ENCODE results near the gene ABCA8. TPM values are rescaled to one million over a fixed set of nuclear protein-coding genes. Genes with fewer than 3 reads are reported as not detected.

Gene ABCA8
- total and polyA plus RNA-seq, 9 donors = 12.7 to 31.6 (median 26.6) TPM

DNA sequence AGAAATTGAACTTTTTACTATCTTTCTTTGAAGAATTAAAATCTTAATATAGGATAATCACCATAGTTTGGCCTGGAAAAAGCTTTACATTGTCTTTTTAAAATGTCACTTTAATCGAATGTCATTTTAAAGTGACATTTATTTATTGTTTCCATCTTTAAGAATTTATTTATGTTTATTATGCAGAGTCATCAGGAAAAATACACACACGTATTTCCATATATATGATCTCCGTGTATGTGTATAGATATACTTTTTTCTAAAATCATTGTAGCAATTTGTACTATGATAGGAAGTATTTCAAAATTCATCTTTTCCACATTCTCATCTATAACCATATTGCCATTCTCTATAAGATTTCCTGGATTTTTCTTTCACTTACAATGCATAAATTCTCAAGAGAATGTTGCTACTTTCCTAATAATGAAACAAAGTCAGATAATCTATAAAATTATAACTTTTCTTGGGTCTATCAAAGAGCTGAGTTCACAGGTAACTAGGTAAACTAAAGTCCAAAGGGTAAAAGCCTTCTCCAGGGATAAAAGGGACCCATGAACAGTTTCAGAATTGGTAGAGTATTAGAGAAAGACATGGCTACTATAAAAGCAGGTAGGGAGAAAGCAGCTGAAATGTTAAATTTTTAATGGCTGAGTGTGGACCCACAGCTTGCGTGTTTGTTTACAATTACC is 11.9 kb downstream of the ABCA8 start:
- Histone ChIP-seq H3K27me3 (ENCODE audit: control insufficient read depth, insufficient read depth, low read length) (no peaks in the 10 kb centered on the region), H3K4me1 (ENCODE audit: control insufficient read depth, insufficient read depth, low read length) (no peaks in the 10 kb centered on the region), H3K27ac (ENCODE audit: low read length) (no peak overlapping the region), H3K4me3 (ENCODE audit: low read length) (no peak overlapping the region), H3K9me3 (replicated peaks; ENCODE audit: control insufficient read depth, low read depth, low read length) (no peaks in the 10 kb centered on the region), H3K36me3 (ENCODE audit: control insufficient read depth, insufficient read depth, low read length) (no peaks in the 10 kb centered on the region)
- no peak for DNase-seq
- no CpG with 5 or more reads among the region's 4 CpGs for WGBS (ENCODE audit: insufficient coverage)

DNA sequence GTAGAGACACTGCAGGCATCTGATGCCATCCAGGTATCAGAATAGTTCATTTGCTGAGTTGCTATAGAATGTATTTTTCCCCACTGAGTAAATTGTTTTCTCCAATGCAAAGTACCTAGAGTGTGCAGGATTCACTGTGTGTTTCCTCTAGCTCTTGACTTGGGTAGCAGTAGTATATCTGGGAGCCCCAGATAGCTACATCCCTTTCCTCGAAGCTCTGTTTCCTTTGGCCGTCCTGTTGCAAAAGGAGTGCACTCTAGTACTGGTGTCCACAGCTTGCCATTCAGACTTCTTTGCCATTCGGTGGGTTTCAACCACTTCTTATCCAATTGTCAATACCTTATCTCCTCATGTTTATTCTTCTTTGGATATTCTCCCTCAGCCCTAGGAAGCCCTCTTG is 12.8 kb downstream of the ABCA8 start:
- H3K27me3 ChIP-seq (ENCODE audit: control insufficient read depth, insufficient read depth, low read length) = no peaks in the 10 kb centered on the region
- 87% methylated on average over 3 of the region's 3 CpGs for WGBS (ENCODE audit: insufficient coverage)
- H3K9me3 ChIP-seq (replicated peaks; ENCODE audit: control insufficient read depth, low read depth, low read length) = no peaks in the 10 kb centered on the region
- no peaks in the 10 kb centered on the region for H3K36me3 ChIP-seq (ENCODE audit: control insufficient read depth, insufficient read depth, low read length)
- no peaks in the 10 kb centered on the region for H3K4me1 ChIP-seq (ENCODE audit: control insufficient read depth, insufficient read depth, low read length)
- H3K27ac ChIP-seq (ENCODE audit: low read length) = no peak overlapping the region
- no peak for DNase-seq
- no peak overlapping the region for H3K4me3 ChIP-seq (ENCODE audit: low read length)

DNA sequence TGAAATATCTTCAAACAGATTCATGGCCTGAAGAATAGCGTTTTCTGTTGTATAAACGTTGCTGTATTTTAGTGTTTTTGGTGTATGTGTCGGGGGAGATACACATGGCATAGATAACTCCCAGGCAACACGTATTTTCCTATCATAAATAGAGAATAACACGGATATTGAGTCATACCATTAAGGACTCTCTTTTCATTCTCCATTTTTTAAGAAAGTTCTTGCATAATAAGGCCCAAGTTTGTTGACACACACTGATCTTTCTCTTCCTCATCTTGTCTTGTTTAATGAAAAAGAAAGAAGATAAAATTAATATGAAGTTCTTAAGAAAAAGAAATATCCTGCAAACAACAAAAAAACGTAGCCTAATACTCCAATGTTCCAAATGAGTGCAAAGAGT is 13.4 kb downstream of the ABCA8 start:
- 100% methylated on average over 1 of the region's 6 CpGs for WGBS (ENCODE audit: insufficient coverage)
- no peak for DNase-seq
- Histone ChIP-seq H3K4me1 (ENCODE audit: control insufficient read depth, insufficient read depth, low read length) (no peaks in the 10 kb centered on the region), H3K36me3 (ENCODE audit: control insufficient read depth, insufficient read depth, low read length) (no peaks in the 10 kb centered on the region), H3K4me3 (ENCODE audit: low read length) (no peak overlapping the region), H3K27ac (ENCODE audit: low read length) (no peak overlapping the region), H3K9me3 (replicated peaks; ENCODE audit: control insufficient read depth, low read depth, low read length) (no peaks in the 10 kb centered on the region), H3K27me3 (ENCODE audit: control insufficient read depth, insufficient read depth, low read length) (no peaks in the 10 kb centered on the region)

DNA sequence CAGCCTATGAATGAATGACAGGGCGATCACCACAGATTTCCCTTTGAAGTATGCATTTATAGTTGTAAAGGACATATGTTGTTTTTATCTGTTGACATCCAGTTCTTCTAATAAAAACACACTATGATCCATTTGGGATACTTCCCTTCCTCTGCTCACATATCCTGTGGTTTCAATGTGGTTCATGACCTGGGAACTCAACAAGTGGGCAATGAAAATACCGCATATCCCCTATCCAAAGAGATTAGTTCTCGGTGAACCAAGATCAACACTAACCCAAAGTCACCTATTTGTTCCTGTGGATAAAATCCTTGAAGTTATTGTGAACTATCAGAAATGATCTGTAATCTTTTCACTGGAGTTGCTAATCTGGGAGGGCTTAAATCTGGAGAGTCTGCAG is 16.0 kb downstream of the ABCA8 start:
- H3K27ac ChIP-seq (ENCODE audit: low read length) = no peak overlapping the region
- H3K4me1 ChIP-seq (ENCODE audit: control insufficient read depth, insufficient read depth, low read length) = no peaks in the 10 kb centered on the region
- no peak for DNase-seq
- no peaks in the 10 kb centered on the region for H3K36me3 ChIP-seq (ENCODE audit: control insufficient read depth, insufficient read depth, low read length)
- H3K27me3 ChIP-seq (ENCODE audit: control insufficient read depth, insufficient read depth, low read length) = no peaks in the 10 kb centered on the region
- no peak overlapping the region for H3K4me3 ChIP-seq (ENCODE audit: low read length)
- H3K9me3 ChIP-seq (replicated peaks; ENCODE audit: control insufficient read depth, low read depth, low read length) = no peaks in the 10 kb centered on the region
- WGBS (ENCODE audit: insufficient coverage) = no CpG with 5 or more reads among the region's 3 CpGs

DNA sequence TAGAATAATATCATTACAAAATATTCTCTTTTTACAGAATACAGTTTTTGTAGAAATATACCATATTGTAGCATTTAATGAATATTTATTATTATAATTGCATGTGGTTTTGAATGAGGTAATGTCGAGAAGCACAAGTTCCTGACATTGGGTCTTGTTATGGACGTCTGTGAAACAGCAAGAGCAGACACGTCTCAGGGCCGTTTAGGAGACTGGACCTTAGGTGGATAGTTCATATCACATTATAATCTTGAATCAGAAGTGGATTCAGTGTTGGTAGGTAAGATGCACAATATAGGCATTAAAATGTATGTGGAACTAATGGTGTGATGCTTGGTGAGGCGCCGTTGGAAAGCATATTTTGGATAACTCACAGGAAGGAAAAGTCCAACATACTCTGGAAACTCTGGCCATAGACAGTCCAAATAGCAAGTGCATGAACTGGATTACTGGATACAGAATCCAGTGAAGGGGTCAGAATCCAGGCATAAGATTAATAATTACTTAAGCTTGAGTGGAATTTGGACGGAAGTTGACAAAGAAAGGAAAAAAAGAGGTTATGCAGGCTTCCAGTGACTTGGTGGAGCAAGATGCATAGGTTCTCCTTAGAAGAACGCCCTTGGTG is 17.2 kb downstream of the ABCA8 start:
- Histone ChIP-seq H3K27ac (ENCODE audit: low read length) (no peak overlapping the region), H3K9me3 (replicated peaks; ENCODE audit: control insufficient read depth, low read depth, low read length) (no peaks in the 10 kb centered on the region), H3K4me1 (ENCODE audit: control insufficient read depth, insufficient read depth, low read length) (no peaks in the 10 kb centered on the region), H3K4me3 (ENCODE audit: low read length) (no peak overlapping the region), H3K27me3 (ENCODE audit: control insufficient read depth, insufficient read depth, low read length) (no peaks in the 10 kb centered on the region), H3K36me3 (ENCODE audit: control insufficient read depth, insufficient read depth, low read length) (no peaks in the 10 kb centered on the region)
- DNase-seq = no peak
- 80% methylated on average over 2 of the region's 8 CpGs for WGBS (ENCODE audit: insufficient coverage)

DNA sequence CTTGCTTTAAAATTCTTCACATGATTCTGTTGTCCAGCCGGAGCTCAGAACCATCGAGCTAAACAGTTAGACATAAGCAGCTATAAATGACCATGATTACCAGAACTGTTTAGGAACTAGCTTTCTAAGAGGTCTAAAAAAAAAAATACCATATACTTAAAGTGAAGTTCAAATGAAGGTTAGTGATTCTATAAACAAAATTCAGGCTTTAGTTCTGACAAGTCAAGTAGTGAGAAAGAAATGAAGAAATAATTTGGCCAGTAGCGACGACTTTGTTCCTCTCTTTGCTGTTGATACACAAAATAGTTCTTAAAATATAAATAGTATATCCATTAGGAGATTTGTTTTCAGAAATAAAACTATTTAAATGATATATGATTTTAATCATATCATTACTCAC is 27.7 kb downstream of the ABCA8 start:
- Histone ChIP-seq H3K36me3 (ENCODE audit: control insufficient read depth, insufficient read depth, low read length) (peaks cover 6% of the 10 kb centered on the region), H3K4me3 (ENCODE audit: low read length) (no peak overlapping the region)
- WGBS (ENCODE audit: insufficient coverage) = no CpG with 5 or more reads among the region's 4 CpGs

DNA sequence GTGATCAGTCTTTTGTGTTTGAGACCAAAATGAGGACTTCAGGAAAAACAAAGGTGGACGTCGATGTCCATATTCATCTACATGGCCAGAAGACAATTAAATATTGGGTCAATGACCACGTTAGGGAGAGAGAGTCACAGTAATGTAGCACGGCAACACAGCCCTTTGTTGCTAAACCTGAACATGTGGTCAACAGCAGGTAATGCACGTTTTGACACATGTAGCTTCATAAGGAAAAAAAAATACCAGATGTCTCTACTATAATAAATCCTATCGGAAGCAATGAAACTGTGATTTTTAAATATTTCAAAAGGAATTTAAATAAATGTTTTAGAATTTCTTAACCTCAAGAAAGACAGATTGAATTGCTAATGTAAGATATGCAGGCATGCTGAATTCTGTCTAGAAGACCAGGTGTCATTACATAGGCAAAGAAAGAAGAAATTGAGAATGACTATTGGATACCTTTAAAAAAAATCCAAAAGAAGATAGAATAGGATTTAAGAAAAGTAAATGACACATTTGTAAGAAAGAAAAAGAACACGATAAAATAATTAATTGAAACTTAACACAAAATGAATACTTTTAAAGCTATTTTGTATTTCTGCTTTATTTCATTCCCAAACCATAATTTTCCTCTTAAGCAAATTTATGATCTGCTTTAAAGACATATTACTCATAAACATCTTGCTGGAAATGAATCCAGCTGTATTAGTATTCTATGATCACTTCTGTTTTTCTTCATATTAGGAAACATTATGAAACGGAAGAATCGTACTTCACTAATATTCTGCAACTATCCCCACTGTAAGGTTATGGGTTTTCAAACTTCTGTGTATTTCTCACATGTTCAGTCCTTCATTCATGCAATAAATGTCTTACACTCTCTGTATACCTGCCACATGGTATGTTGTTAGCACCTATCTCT is 30.1 kb downstream of the ABCA8 start:
- no peaks in the 10 kb centered on the region for H3K27me3 ChIP-seq (ENCODE audit: control insufficient read depth, insufficient read depth, low read length)
- 72% methylated on average over 3 of the region's 9 CpGs for WGBS (ENCODE audit: insufficient coverage)

More for the DNA sequence above, 27.7 kb downstream of the ABCA8 start:
- Histone ChIP-seq H3K9me3 (replicated peaks; ENCODE audit: control insufficient read depth, low read depth, low read length) (no peaks in the 10 kb centered on the region), H3K4me1 (ENCODE audit: control insufficient read depth, insufficient read depth, low read length) (no peaks in the 10 kb centered on the region), H3K27ac (ENCODE audit: low read length) (no peak overlapping the region), H3K27me3 (ENCODE audit: control insufficient read depth, insufficient read depth, low read length) (no peaks in the 10 kb centered on the region)
- no peak for DNase-seq

DNA sequence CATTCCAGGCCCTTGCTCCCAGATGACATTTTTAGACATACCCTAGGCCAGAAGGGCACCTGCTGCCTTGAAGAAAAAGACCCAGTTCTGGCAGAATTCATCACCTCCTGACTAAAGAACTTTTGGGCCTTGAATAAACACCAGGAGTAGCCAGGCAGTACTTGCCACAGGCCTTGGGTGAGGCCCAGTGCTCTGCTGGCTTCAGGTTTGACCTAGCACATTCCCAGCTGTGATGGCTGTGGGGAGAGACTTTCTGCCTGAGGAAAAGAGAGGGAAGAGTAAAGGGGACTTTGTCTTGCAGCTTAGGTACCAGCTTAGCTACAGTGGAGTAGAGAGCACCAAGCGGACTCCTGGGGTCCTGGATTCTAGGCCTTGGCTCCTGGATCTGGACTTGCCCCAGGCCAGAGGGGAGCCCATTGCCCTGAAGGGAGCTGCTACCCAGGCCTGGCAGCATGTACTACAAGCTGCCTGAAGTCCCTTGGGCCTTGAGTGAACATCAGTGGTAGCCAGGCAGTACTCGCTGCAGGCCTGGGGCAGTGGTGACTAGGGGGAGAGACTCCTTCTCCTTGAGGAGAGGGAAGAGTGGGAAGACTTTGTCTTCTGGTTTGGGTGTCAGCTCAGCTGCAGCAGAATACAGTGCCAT is 44.3 kb downstream of the ABCA8 start:
- Histone ChIP-seq H3K36me3 (ENCODE audit: control insufficient read depth, insufficient read depth, low read length) (peaks cover 6% of the 10 kb centered on the region), H3K4me1 (ENCODE audit: control insufficient read depth, insufficient read depth, low read length) (peaks cover 16% of the 10 kb centered on the region), H3K27me3 (ENCODE audit: control insufficient read depth, insufficient read depth, low read length) (no peaks in the 10 kb centered on the region), H3K4me3 (ENCODE audit: low read length) (no peak overlapping the region), H3K9me3 (replicated peaks; ENCODE audit: control insufficient read depth, low read depth, low read length) (peaks cover 5% of the 10 kb centered on the region), H3K27ac (ENCODE audit: low read length) (peak overlapping the region; percentile 71)
- no peak for DNase-seq
- 100% methylated on average over 2 of the region's 2 CpGs for WGBS (ENCODE audit: insufficient coverage)

More for the DNA sequence above, 30.1 kb downstream of the ABCA8 start:
- H3K36me3 ChIP-seq (ENCODE audit: control insufficient read depth, insufficient read depth, low read length) = peaks cover 3% of the 10 kb centered on the region
- no peak overlapping the region for H3K27ac ChIP-seq (ENCODE audit: low read length)
- no peak for DNase-seq
- H3K4me1 ChIP-seq (ENCODE audit: control insufficient read depth, insufficient read depth, low read length) = no peaks in the 10 kb centered on the region
- H3K9me3 ChIP-seq (replicated peaks; ENCODE audit: control insufficient read depth, low read depth, low read length) = no peaks in the 10 kb centered on the region
- no peak overlapping the region for H3K4me3 ChIP-seq (ENCODE audit: low read length)

DNA sequence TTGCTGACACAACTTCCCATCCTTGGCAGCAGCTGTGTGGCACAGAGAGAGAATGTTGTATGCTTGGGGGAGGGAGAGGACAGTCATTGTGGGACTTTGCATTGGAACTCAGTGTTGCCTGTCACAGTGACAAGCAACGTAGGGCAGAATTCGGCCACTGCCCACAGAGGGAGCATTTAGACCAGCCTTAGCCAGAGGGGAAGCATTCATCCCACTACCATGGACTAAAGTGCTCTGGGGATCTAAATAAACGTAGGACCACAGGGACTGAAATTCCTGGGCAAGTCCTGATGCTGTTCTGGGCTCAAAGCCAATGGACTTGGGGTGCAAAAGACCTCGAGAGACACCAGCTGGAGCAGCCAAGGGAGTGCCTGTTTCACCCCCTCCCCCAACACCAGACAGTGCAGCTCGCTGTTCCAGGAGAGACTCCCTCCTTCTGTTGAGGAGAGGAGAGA is 44.9 kb downstream of the ABCA8 start:
- Histone ChIP-seq H3K27ac (ENCODE audit: low read length) (peak overlapping the region; percentile 71), H3K9me3 (replicated peaks; ENCODE audit: control insufficient read depth, low read depth, low read length) (peaks cover 2% of the 10 kb centered on the region), H3K36me3 (ENCODE audit: control insufficient read depth, insufficient read depth, low read length) (peaks cover 6% of the 10 kb centered on the region), H3K27me3 (ENCODE audit: control insufficient read depth, insufficient read depth, low read length) (no peaks in the 10 kb centered on the region), H3K4me3 (ENCODE audit: low read length) (no peak overlapping the region), H3K4me1 (ENCODE audit: control insufficient read depth, insufficient read depth, low read length) (peaks cover 16% of the 10 kb centered on the region)
- DNase-seq = peak; percentile 71
- 36% methylated on average over 2 of the region's 5 CpGs for WGBS (ENCODE audit: insufficient coverage)

Data from muscle of leg (tissue), 11 donors.